HG02884 (cell line): ENCODE results near the gene ARID1B.

Experiments used
- ATAC-seq: cut with Tn5 transposase; IDR thresholded peaks from one replicate; pipeline ENCODE4 v1.9.1; 2021; ENCODE audit warnings: mild to moderate bottlenecking, moderate library complexity; ENCODE audit not compliant: unreplicated experiment

The ARID1B gene

DNA sequence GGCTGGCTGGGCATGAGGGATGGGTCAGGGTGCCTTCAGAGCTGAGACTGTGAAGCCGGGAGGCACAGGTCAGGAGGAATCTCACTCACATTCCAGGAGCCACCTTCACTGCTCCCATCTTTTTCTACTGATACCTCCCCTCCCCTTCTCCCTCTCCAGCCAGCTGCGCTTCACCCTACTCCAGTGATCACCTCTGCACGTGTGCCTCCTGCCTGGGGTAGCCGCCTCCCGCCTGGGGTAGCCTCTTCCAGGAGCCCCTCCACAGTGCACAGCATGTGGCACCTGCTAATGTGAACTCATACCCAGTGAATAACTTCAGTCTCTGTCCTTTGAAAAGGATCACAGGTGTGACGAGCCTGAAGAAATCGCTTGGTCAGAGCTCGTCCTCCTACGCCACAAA, 313.6 kb downstream of the ARID1B start:
- no peak for ATAC-seq

GRCh38 chr6:157091243-157091642, 314.1 kb downstream of the ARID1B start:
- no peak for ATAC-seq

GRCh38 chr6:157091856-157092460, 314.8 kb downstream of the ARID1B start:
- ATAC-seq = no peak

DNA sequence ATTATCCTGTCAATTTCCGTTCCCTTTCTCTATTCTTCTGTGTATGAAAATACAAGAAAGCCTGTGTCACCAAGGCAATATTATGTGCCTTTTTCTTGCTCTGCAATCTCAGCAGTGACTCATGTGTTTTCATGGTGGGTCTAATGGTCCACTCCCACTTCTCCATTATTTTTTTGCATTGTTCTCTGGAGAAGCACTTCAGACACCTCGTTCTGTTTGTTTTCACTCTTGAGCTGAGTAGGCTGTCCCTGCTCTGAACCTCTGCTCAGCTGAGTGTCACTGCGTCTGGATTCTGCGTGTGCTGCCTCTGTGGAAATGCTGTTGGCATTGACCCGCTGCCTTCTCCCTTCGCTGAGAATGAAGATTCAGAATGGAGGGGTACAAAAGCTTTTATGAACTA, 315.6 kb downstream of the ARID1B start:
- ATAC-seq = no peak

GRCh38 chr6:157093536-157093935, 316.4 kb downstream of the ARID1B start:
- ATAC-seq = no peak

DNA sequence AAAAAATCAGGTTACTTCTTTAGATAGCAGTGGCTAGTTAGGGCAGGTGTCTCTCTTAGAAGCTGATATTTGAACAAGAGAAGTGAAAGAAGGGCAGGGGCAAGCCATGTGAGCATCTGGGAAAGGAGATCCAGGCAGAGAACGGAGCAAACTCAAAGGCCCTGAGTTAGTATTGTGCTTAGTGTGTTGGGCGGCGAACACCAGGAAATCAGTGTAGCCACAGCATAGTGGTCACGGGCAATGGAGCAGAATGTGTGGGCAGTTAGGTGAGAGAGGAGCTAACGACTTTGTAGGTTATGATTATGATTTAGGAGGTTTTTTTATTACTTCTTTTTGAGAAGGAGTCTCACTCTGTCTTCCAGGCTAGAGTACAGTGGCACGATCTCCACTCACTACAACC, 316.9 kb downstream of the ARID1B start:
- ATAC-seq = peak; percentile 77

- ATAC-seq = no peak
These were observed 317.9 kb downstream of the ARID1B start for GRCh38 chr6:157095084-157095483.

DNA sequence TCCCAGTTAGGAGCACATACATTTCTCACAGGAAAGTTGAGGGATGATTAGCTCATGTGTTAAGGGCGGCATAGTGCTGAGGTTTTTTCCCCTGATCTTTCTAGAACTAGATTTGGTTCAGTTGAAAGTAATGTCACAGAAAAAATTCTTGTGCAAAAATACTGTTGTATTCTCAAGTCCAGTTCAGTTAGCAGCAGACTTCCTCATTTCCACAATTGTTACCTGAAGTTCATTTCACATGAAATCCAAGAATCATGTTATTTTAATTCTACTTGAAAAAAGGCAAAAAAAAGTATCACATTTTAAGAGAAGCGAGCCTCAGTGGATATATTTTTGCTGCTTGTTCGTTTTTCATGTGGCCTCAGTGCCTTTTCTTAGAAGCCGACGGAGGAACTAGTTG, 318.4 kb downstream of the ARID1B start:
- ATAC-seq = no peak

DNA sequence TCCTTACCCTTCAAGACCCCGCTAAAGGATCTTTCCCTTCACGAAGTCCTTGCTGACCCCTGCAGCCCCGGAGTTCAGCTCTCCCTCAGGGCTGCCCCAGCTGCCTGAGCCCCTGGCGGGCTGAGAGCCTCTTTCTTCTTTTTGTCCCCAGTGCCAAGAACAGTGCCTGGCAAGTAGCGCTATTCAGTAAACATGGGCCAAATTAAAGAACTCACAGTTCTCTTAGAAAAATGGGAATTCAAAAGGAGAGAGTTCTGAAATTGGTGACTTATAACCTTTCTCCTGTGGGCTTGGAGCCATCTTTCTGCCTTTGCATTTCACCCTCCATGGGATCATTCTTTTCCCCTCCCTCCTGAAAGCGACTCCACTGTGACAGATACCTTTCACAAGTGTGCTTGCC, 318.9 kb downstream of the ARID1B start:
- no peak for ATAC-seq

- ATAC-seq = no peak
These were observed 319.3 kb downstream of the ARID1B start for GRCh38 chr6:157096522-157096921.

- ATAC-seq = no peak
These were observed 320.2 kb downstream of the ARID1B start for GRCh38 chr6:157097255-157097955.

GRCh38 chr6:157098999-157099398, 321.8 kb downstream of the ARID1B start:
- no peak for ATAC-seq

- ATAC-seq = peak; percentile 99
These were observed 322.9 kb downstream of the ARID1B start for GRCh38 chr6:157099912-157100593.

DNA sequence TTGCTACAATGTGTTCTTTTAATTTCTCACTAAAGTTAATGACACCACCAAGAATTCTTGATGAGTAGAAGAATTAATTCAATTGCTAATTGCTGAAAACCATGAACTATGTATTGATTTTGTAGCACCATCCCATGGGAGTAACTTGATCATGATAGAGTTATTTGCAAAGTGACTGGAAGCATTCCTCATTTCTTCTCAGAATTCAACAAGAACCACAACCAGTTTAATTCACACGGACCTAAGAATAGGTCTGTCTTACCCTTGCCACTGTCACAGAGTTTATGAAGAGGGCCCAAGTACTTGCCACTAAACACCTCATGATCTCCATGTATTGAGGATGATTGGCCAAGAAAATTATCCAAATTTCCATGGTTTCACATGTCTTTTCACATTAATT, 324.0 kb downstream of the ARID1B start:
- ATAC-seq = no peak

DNA sequence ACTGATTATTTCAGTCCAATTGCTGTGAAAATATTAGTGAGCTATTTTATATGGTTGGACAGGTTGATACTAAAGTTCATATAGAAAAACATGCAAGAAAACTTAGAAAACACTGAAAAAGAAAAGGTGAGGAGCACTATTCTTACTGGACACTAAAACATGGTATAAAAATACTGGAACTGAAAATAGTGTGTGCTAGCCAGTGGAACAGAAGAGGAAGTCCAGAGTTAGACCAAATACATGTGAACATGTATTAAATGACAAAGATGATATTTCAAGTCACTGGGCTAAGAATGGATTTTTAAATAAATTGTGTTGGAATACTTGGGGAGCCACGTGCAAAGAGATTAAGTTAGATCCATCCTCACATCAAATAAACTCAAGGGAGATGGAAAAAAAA, 327.6 kb downstream of the ARID1B start:
- no peak for ATAC-seq

DNA sequence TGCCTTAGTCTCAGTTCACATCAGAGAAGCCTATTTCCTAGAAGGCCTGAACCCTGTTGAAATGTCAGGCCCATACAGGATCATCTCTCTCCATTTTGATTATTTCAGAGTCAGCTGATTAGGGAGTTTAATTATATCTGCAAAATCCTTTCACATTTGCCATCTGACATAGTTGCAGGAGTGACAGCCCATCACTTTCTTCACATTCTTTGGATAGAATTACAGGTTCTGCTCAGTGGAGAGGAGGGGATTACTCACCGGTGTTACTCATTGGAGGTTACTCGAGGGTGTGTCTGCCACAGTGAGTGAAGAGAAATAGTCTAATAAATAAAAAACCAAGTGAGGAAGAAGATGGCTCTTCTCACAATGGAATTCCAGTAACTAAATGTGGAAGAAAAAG, 329.3 kb downstream of the ARID1B start:
- no peak for ATAC-seq

GRCh38 chr6:157107571-157107914, 330.4 kb downstream of the ARID1B start:
- no peak for ATAC-seq

- no peak for ATAC-seq
These were observed 330.9 kb downstream of the ARID1B start for GRCh38 chr6:157107915-157108651.

DNA sequence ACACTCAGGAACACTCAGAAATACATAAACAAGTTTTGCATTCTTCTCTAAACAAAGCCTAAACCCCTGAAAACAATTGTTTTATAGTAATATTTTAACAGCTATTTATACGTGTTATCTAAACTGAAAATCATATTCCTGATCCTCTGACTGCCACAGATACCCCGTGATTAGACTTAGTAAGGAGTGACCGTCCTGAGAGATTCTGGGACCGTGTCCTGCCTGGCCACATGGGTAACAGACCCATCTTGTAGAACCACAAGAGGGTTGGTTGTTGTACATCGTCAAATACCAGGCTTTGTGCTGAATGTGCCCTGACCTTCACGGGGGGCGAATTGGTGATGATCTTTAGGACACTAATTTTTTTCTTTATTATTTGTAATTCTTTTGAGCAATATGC, 331.7 kb downstream of the ARID1B start:
- ATAC-seq = no peak

DNA sequence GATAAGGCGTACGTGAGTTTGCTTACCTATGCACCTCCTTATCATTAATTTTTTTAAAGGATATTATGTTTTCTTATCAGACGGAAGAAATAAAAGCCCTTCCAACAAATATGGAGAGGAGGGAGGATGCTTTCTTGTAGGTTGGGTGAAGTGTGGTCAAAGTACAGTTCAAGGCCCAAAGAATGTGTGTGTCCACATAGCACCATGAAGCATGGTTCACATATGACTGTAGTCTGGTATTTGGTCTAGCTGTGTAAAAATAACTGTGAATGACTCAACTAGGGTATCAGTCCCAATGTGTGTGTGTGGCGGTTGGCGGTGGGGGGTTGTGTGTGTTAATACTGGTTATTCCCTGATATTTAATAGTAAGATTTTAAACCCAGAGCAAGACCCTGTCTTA, 333.4 kb downstream of the ARID1B start:
- no peak for ATAC-seq

GRCh38 chr6:157113389-157113788, 336.2 kb downstream of the ARID1B start:
- no peak for ATAC-seq

GRCh38 chr6:157116426-157116825, 339.2 kb downstream of the ARID1B start:
- ATAC-seq = no peak
